Measurements from ENCODE around the gene PLSCR4. TPM values are rescaled to one million over a fixed set of nuclear protein-coding genes. Genes with fewer than 3 reads are reported as not detected.
"Not testable (repeated sequence)": the region's sequence is repeated elsewhere in the genome, so short reads cannot be mapped to it uniquely, and the experiment has no call there.

Gene PLSCR4
- total RNA-seq, 1 donor from 2014 or later, result 60.7 TPM

GRCh38 chr3:146249921-146250320 is 984 bp downstream of the PLSCR4 start:
- no peak for DNase-seq (ENCODE audit: low spot score)

GRCh38 chr3:146247911-146248310 is 3.0 kb downstream of the PLSCR4 start:
- no peak for DNase-seq (ENCODE audit: low spot score)

- no peak for DNase-seq (ENCODE audit: low spot score)
Measured at GRCh38 chr3:146246526-146246925, 4.4 kb downstream of the PLSCR4 start.

DNA sequence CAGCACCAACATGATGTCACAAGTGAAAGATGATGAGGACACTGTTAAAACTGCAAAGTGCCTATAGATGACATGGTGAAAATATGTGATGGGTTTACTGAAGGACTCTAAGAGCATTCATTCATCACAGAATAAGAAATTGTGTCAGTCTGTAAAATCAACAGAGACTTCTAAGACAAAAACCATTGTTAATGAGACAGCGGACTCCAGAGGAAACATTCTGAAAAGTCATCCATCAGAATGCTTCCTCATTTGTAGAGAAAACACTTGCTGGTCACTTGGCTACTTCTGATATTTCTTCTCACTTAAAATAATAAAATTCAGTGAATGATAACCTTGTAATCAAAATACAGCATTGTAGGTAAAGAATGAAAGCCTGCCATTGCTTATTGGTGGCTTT is 7.3 kb downstream of the PLSCR4 start:
- DNase-seq (ENCODE audit: low spot score), result no peak

- no peak for DNase-seq (ENCODE audit: low spot score)
Measured at GRCh38 chr3:146241523-146242240, 9.2 kb downstream of the PLSCR4 start.

DNA sequence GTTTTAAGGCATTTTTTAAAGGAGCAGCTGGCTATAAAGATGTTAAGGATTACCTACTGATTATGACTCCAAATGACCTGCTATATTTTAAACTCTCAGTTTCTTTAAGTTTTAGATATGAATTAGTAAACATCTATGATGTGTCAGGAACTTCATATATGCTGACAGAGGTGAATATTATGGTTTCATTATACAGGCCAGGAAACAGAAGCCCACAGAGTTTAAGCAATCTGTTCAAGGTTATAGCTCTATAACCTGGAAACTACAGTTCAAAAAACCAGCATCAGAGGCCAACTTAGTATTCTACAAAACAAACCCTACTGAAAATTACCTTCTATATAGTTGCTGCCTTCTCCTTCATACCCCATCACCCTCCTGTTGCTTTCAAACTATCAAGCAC is 17.4 kb downstream of the PLSCR4 start:
- DNase-seq (ENCODE audit: low spot score), result no peak

- no peak for DNase-seq (ENCODE audit: low spot score)
Measured at GRCh38 chr3:146227486-146227885, 23.4 kb downstream of the PLSCR4 start.

DNA sequence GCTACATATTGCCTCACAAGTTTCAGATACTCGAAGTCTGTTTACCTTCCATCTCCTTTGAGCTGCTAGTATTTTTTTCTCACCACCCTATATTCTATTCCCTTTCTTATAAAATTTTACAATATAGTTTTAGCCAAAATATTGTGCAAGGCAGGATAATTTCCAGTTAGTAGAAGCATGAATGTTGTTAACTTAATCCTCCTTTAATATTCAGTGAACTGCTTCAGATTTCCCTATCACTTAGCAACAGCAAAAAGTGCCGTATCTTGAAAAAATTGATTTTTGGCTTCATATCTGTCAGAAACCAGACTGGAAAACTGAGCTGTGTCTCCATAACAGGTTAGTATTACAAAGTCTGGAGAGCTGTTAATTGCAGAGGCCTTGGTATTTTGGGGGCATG is 24.0 kb downstream of the PLSCR4 start:
- no peak for DNase-seq (ENCODE audit: low spot score)

GRCh38 chr3:146225458-146225857 is 25.4 kb downstream of the PLSCR4 start:
- DNase-seq (ENCODE audit: low spot score), result not testable (repeated sequence)

DNA sequence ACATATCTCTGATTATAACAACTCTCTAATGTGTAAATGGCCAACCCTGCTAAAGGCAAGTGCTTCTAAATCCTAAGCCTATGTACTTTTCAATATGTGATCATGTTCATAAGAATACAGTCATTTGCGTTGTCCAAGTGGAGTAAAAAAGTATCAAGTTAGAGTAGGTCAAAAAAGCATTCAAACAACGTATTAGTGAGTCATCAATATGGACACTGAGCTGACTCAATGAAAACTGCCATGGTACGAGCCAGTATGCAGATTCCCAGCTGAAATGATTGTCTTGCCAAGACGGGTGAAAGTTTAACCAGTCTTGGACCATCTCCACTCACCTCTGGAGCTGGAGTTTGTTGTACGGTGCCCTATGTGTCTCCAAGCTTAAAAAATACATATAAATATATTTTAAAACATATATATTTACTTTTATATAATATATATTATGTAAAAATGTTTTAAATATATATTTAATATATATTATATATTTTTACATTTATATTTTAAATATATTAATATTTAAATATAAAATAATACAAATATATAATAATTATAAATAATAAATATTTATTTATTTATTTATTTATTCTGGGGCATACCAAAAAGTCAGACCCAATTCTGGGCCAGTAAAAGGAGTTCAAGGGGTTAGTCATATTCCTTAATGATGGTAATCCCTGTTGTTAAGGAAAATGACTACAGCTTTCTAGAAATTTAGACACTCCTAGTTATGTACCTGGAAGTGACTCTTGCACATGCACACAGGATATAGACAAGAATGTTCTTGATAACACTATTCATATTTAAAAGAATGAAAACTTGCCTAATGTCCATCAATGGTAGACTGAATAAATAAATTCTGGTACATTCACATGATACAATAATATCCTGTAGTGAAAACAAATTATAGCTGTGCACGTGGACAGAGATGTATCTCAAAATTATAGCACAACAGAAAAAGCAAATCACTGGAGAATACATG is 27.2 kb downstream of the PLSCR4 start:
- DNase-seq (ENCODE audit: low spot score), result no peak

- DNase-seq (ENCODE audit: low spot score), result no peak
Measured at GRCh38 chr3:146222204-146223046, 28.5 kb downstream of the PLSCR4 start.

- no peak for DNase-seq (ENCODE audit: low spot score)
Measured at GRCh38 chr3:146221276-146221675, 29.6 kb downstream of the PLSCR4 start.

DNA sequence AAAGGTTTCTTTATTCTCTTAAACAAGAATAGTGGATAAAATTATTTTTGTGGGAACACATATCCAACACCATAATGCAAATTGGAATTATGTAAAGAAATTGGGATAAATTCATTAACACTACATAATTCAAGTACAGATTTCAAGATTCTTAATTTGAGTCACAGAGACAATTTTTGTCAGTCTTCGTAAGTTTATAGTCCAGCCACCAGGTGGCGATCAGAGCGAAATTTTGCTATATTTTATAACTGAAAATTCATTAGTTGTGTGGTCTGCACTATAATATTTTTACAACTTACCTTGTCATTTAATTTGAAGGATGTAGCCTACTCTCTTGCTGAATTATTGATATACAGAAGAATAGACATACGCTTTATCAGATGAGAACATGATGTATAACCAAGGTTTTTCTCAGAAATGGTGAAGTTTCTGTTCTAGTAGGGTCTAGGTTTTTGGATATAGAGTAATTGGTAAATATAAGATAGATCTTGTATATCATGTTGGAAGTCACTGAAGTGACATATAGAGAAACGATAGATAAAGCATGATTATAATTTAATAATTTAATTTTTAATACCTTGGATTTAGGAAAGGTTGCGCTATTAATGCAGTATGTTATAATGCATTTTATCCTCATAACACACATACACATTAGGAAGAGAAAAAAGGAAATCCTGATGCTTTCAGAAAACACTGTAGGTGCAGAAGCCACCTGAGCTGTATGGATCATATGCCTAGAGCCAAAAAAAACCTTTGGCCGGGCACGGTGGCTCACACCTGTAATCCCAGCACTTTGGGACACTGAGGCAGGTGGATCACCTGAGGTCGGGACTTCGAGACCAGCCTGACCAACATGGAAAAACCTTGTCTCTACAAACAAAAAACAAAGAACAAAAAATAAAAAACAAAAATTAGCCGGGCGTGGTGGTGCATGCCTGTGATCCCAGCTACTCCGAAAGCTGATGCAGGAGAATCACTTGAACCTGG is 31.7 kb downstream of the PLSCR4 start:
- DNase-seq (ENCODE audit: low spot score), result no peak

- DNase-seq (ENCODE audit: low spot score), result no peak
Measured at GRCh38 chr3:146217324-146217723, 33.6 kb downstream of the PLSCR4 start.

GRCh38 chr3:146214493-146214892 is 36.4 kb downstream of the PLSCR4 start:
- DNase-seq (ENCODE audit: low spot score), result no peak

DNA sequence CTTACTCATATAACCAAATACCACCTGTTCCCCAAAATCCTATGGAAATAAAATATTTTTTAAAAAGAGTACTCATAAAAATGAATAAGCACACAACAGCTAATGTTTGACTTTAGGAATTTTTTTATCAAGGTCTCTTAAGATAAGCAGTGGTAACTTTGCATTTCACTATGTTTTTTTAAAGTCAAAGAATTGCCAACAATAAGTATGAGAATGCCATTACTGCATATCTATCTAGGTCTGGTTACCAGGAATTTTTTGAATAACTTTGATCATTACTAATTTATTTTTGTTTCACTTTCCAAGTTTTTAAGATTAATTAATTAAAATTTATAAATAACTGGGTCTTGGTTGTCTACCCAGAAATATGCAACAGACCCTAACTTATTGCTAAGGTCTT is 41.5 kb downstream of the PLSCR4 start:
- no peak for DNase-seq (ENCODE audit: low spot score)

- DNase-seq (ENCODE audit: low spot score), result no peak
Measured at GRCh38 chr3:146203776-146204175, 47.1 kb downstream of the PLSCR4 start.

- no peak for DNase-seq (ENCODE audit: low spot score)
Measured at GRCh38 chr3:146200461-146201220, 50.3 kb downstream of the PLSCR4 start.

GRCh38 chr3:146199762-146200161 is 51.1 kb downstream of the PLSCR4 start:
- no peak for DNase-seq (ENCODE audit: low spot score)

Data from mesenteric fat pad (tissue), 1 donor.